CD4-positive, alpha-beta T cell treated with Interleukin-2 at 100 ng/mL for 4 hours (primary cell): ENCODE results near the gene SMAD2.
"Not testable (repeated sequence)": the region's sequence is repeated elsewhere in the genome, so short reads cannot be mapped to it uniquely, and the experiment has no call there.

Experiments
- DNase-seq: peaks from one replicate; pipeline ENCODE4 v3.0.0-alpha.2; 2020; ENCODE audit warnings: low spot score

Gene SMAD2

GRCh38 chr18:47842836-47843235 lies 87.6 kb downstream of the SMAD2 start:
- DNase-seq, result no peak

DNA sequence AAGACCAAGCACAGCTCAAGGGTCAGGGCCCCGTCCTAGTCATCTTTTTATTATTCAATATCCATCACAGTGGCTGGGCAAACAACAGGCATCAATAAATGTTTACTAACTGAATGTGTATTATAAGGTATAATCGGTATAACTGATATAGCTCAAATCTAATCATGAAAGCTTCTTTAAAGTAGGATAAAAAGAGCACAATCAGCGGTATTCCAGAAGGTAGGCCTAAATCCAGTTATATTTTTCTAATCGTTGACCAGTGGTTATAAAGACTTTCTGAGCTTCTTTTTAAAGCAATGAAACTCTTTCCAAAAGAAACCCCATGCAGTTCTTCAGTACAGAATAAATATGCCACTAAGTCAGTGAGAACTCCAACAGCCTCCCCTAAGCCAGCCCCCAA lies 92.1 kb downstream of the SMAD2 start:
- DNase-seq, result no peak

GRCh38 chr18:47832348-47832747 lies 98.1 kb downstream of the SMAD2 start:
- DNase-seq, result no peak

- no peak for DNase-seq
Observed at GRCh38 chr18:47831351-47831750, 99.1 kb downstream of the SMAD2 start.

DNA sequence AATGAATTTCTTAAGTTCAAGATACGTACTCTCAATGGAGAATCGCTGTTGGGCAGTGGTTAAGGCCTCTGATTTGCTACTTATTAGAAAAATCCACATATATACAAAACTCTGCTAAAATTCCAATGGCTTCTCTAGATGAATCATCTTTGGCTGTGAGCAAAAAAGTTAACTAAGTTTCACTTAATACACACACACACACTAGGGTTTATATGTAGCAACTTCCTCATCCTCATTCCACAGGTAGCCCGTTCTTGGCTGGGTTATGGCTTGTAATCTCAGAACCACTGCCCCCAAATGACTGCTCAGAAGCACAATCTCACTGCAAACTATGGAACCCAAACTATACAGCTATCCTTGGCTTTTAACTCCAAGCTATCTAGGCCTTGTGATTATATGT lies 99.7 kb downstream of the SMAD2 start:
- no peak for DNase-seq

- DNase-seq, result no peak
Observed at GRCh38 chr18:47829831-47830230, 100.6 kb downstream of the SMAD2 start.

- not testable (repeated sequence) for DNase-seq
Observed at GRCh38 chr18:47828031-47828430, 102.4 kb downstream of the SMAD2 start.

GRCh38 chr18:47826157-47827074 lies 104.0 kb downstream of the SMAD2 start:
- no peak for DNase-seq

GRCh38 chr18:47821314-47821713 lies 109.1 kb downstream of the SMAD2 start:
- DNase-seq, result no peak

GRCh38 chr18:47817795-47818077 lies 112.7 kb downstream of the SMAD2 start:
- DNase-seq, result no peak

GRCh38 chr18:47817017-47817794 lies 113.3 kb downstream of the SMAD2 start:
- no peak for DNase-seq

GRCh38 chr18:47815486-47816270 lies 114.8 kb downstream of the SMAD2 start:
- no peak for DNase-seq

DNA sequence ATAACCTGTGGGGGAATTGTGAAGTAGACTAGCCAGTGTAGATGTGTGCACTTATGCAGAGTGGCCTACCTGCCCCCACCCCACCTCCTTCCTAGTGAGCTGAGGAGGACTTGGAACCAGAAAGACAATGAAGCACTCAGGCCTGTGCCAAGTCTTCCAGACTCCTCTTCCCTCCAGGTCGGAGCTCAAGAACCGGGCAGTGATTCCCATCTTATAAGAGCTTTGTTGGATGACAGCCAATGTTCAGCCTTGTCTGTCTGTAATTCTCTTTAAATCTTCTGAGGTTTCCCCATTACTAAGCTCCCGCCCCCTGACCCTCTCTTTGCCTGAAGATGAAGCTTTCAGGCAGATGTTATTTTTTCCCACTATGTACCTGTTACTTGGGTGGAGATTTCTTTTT lies 121.0 kb downstream of the SMAD2 start:
- no peak for DNase-seq

GRCh38 chr18:47802802-47803201 lies 127.7 kb downstream of the SMAD2 start:
- DNase-seq, result no peak

GRCh38 chr18:47801817-47802216 lies 128.6 kb downstream of the SMAD2 start:
- DNase-seq, result no peak

DNA sequence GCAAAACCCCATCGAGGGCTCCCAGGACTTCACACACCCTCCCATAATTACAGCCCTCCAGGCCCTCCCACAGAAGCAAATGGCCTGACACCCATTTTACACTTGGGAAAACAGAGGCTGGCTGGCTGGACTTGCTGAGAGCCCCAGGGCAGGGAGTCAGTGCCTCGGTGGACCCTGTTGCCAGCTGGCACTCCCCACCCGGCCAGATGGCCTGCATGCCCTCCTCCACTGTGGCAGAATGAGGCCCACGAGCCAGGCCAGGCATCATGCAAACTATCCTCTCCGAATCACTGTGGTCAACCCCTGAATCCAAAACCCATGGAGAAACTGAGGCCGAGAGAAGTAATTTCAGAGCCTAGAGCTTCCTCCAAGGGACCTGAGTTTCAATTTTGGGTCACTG lies 129.7 kb downstream of the SMAD2 start:
- DNase-seq, result no peak

DNA sequence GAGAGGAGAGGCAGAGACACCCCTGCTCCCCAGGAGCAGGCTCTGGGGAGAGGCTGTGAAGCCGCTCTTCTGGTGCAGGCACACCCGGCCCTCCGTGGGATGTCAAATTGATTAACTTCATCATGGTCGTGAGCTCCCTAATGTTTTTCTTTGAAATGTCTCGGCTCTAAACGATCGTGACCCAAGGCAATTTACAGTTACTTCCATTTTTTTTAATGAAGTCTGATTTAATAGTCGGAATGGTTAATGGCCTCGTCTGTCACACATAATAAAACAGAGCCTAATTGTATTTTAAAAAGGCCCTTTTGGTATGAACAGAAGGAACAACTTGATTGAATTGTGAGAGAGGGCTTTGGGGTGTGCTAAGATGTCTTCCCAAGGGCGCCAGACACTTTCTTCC lies 130.2 kb downstream of the SMAD2 start:
- DNase-seq, result no peak

DNA sequence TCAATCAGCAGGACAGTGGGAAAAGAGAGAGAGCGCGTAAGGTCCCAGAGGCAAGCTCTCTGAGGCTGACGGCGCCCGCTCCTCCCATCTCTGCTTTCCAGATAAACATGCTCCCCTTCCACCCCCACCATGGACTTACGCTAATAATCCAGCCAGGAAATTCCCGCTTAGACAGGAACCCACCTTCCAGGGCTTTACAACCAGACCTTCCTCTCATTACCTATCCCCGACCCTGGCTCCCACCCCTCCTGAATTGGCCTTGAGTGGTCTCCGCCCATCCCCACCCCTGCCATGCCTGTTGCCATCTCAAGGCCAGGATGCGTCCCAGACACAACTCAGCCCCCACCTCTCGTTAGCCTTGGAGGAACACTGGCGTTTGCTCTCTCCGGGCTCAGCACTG lies 131.1 kb downstream of the SMAD2 start:
- no peak for DNase-seq

- DNase-seq, result no peak
Observed at GRCh38 chr18:47798366-47798765, 132.1 kb downstream of the SMAD2 start.

DNA sequence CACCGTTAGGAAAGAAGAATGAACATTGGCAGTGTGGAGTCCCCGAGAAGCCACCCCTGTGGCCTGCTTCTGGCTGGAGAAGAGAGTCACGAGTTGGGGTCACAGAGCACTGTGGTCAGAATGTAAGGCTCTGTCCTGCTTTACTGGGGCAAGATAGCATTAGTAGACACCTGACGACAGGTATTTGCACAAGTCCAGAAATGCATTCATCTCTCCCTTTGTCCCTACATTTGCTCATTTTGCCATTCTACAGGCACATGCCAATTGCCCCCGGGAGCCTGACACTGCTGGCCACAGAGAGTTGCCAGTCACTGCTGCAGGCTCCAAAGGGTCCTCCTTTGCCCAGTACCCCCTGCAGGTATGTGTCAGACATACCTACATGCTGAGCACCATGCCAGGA lies 133.3 kb downstream of the SMAD2 start:
- DNase-seq, result no peak

DNA sequence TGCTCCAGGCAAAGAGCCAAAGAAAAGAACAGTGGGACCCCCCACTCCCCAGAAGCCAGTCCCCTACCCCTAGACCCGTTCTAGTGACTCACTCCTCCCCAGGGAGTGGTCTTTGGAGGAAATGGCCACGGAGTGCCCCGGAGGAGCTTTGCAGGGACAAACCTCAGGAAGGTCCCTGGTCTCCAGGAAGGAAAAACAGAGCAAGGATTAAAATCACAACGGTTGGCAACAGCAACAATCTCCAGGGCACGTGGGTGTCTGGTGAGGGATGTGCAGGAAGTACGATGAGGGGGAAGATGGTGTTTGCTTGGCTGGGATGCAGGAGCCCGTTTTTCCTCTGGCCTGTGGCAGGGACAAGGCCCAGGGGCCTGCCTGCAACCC lies 135.0 kb downstream of the SMAD2 start:
- DNase-seq, result no peak

DNA sequence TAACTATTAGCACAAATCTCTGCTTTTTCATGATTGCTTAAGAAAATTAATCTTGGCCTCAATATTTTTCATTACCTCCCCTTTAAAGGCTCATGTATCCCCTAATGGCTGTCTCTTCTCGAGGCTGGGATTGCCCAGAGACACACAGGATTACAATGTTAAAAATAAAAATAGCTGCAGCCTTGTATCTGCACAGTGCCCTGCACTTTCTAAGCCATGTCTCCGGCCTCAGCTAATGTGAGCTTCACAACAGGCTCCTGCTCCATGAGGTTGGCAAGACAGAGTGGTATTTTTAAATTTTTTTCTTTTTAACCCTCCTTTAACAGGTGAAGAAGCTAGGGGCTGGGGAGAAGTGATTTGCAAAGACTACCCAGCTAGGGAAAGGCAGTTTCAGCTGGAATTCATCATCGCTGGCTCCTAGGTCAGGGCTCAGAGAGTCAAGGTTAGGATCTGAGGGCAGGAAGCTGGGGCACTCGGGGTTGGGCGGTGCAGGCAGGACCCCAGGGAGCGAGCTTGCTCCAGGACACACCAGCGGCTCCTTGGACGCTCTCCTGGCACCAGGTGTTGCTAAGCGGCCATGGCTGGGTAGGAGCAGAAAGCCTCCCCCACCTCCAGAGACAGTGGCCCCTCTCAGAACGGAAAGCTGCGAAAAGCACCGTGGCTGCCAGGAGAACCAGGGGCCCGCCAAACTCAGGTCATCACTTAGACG lies 135.6 kb downstream of the SMAD2 start:
- no peak for DNase-seq
